OCI-LY7 (cell line): ENCODE data around the gene ING4. TPM values are rescaled to one million over a fixed set of nuclear protein-coding genes. Genes with fewer than 3 reads are reported as not detected.

Experiments
- BruUV-seq: library from RNA; stranded (reverse); fragments of 400-500 nt; replicated peaks from 2 replicates; lab custom pipeline; 2021; lab: Mats Ljungman, UMichigan
- CTCF ChIA-PET: fragments of 300-600 bp; sonication (Branson Sonifier 250); formaldehyde crosslinking; loops from one replicate; lab custom pipeline; 2022; ENCODE audit warnings: antibody characterized with exemption; ENCODE audit not compliant: unreplicated experiment; lab: Charles Lee
- POLR2A ChIA-PET: fragments of 300-600 bp; sonication (Branson Sonifier 250); formaldehyde crosslinking; loops from one replicate; lab custom pipeline; 2022; ENCODE audit warnings: antibody characterized with exemption; lab: Charles Lee
- DNase-seq: peaks from one replicate; pipeline ENCODE4 v3.0.0-alpha.2; 2015; ENCODE audit warnings: low spot score
- H2AFZ ChIP-seq: fragments of 200-600 bp; sonication (generic), shearing (Covaris generic); 2 replicates; pipeline ENCODE4 v1.6.1; 2014; ENCODE audit warnings: mild to moderate bottlenecking, antibody characterized with exemption, low read length, moderate library complexity
- H3K27ac ChIP-seq: fragments of 200-600 bp; sonication (generic); 2 replicates; pipeline ENCODE4 v1.5.1; 2014; ENCODE audit warnings: mixed run types, low read depth, mild to moderate bottlenecking, moderate library complexity, low read length, inconsistent platforms; ENCODE audit not compliant: poor library complexity, severe bottlenecking
- H3K36me3 ChIP-seq: fragments of 200-600 bp; sonication (generic); 2 replicates; pipeline ENCODE4 v1.6.1; 2014; ENCODE audit warnings: mild to moderate bottlenecking, antibody characterized with exemption, low read length, moderate library complexity, mixed read lengths; ENCODE audit not compliant: insufficient read depth
- H3K4me1 ChIP-seq: fragments of 200-600 bp; sonication (generic); 2 replicates; pipeline ENCODE4 v1.5.1; 2014; ENCODE audit warnings: mild to moderate bottlenecking, low read length; ENCODE audit not compliant: insufficient read depth, poor library complexity, severe bottlenecking
- H3K4me2 ChIP-seq: fragments of 200-600 bp; sonication (generic); 2 replicates; pipeline ENCODE4 v1.6.1; 2014; ENCODE audit warnings: mild to moderate bottlenecking, low read length
- H3K4me3 ChIP-seq: fragments of 200-600 bp; sonication (generic); 2 replicates; pipeline ENCODE4 v1.5.1; 2014; ENCODE audit warnings: mild to moderate bottlenecking, low read depth, low read length; ENCODE audit not compliant: poor library complexity, severe bottlenecking
- H3K79me2 ChIP-seq: fragments of 200-600 bp; sonication (generic); 2 replicates; pipeline ENCODE4 v1.6.1; 2016; ENCODE audit warnings: low read depth, mild to moderate bottlenecking, low read length, moderate library complexity, mixed read lengths; ENCODE audit not compliant: insufficient read depth
- H3K9me2 ChIP-seq: fragments of 200-600 bp; sonication (generic); 2 replicates; pipeline ENCODE4 v1.6.1; 2016; ENCODE audit warnings: mild to moderate bottlenecking, low read length, mixed read lengths; ENCODE audit not compliant: insufficient read depth
- H3K9me3 ChIP-seq: fragments of 200-600 bp; sonication (generic); 2 replicates; pipeline ENCODE4 v1.6.1; 2014; ENCODE audit warnings: mild to moderate bottlenecking, mixed run types, low read length, mixed read lengths
- H4K20me1 ChIP-seq: fragments of 200-600 bp; sonication (generic); 2 replicates; pipeline ENCODE4 v1.6.1; 2014; ENCODE audit warnings: mild to moderate bottlenecking, antibody characterized with exemption, low read length, moderate library complexity, mixed read lengths; ENCODE audit not compliant: insufficient read depth
- EZH2phosphoT487 ChIP-seq: fragments of 200-600 bp; sonication (generic); IDR thresholded peaks from 2 replicates; pipeline ENCODE4 v1.6.1; 2018; ENCODE audit warnings: low read depth, borderline replicate concordance, mild to moderate bottlenecking, mixed run types, antibody characterized with exemption, low read length, moderate library complexity, mixed read lengths
- intact Hi-C: fragments of 100-400 bp; cut with micrococcal nuclease; formaldehyde crosslinking; loops from one replicate; pipeline ENCODE4 v1.10.0; 2022; ENCODE audit not compliant: unreplicated experiment
- total RNA-seq, 2 experiments: library from RNA; depleted of rRNA in 1 of 2; stranded (reverse); fragments of >200 nt in 1 of 2; shearing (Covaris generic) in 1 of 2; gene quantifications; 2 replicates each; pipeline ENCODE4 v1.2.3, GENCODE V29; 2014 to 2022
- TF ChIP-seq, protein P1 (sequence below): fragments of 200-600 bp; sonication (generic); conservative IDR thresholded peaks from 2 replicates; pipeline ENCODE4 v1.5.1; 2014; ENCODE audit warnings: mild to moderate bottlenecking, antibody characterized with exemption, low read length, moderate library complexity, mixed read lengths

Gene ING4
- total RNA-seq, 2 experiments from 2014 or later = 27.1 to 30.8 TPM

DNA sequence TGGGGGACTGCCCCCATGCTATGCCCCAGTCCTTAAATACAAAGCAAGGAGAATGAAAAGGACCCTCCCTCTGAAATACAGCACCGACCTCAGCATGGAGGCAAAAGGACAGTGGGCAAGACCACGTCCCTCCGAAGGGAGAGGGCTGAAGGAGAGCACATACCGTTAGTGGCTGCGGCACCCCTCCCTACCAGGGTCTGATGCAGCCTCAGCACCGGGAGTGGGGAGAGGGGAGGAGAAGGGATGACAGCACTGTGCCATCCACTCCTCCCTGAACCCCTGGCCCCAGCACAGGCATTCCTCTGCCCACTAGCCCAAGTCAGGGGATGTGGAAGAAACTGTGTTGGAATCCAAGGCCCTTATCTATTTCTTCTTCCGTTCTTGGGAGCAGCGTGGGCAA lies 12.1 kb downstream of the ING4 start:
- ChIA-PET CTCF (no interaction called here), POLR2A (no interaction called here)
- TF ChIP-seq EZH2phosphoT487 = no peak
- TF ChIP-seq, protein P1, sequence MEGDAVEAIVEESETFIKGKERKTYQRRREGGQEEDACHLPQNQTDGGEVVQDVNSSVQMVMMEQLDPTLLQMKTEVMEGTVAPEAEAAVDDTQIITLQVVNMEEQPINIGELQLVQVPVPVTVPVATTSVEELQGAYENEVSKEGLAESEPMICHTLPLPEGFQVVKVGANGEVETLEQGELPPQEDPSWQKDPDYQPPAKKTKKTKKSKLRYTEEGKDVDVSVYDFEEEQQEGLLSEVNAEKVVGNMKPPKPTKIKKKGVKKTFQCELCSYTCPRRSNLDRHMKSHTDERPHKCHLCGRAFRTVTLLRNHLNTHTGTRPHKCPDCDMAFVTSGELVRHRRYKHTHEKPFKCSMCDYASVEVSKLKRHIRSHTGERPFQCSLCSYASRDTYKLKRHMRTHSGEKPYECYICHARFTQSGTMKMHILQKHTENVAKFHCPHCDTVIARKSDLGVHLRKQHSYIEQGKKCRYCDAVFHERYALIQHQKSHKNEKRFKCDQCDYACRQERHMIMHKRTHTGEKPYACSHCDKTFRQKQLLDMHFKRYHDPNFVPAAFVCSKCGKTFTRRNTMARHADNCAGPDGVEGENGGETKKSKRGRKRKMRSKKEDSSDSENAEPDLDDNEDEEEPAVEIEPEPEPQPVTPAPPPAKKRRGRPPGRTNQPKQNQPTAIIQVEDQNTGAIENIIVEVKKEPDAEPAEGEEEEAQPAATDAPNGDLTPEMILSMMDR = no peak
- no TSS peak for BruUV-seq
- Histone ChIP-seq H3K79me2 (no peaks in the 10 kb centered on the region), H3K36me3 (peaks cover 14% of the 10 kb centered on the region), H3K4me1 (peaks cover 9% of the 10 kb centered on the region), H2AFZ (no peak overlapping the region), H4K20me1 (no peaks in the 10 kb centered on the region), H3K4me2 (no peak overlapping the region), H3K27ac (no peak overlapping the region), H3K9me2 (no peaks in the 10 kb centered on the region), H3K9me3 (no peaks in the 10 kb centered on the region), H3K4me3 (no peak overlapping the region)
- no peak for DNase-seq
- intact Hi-C loops = no loop called here

DNA sequence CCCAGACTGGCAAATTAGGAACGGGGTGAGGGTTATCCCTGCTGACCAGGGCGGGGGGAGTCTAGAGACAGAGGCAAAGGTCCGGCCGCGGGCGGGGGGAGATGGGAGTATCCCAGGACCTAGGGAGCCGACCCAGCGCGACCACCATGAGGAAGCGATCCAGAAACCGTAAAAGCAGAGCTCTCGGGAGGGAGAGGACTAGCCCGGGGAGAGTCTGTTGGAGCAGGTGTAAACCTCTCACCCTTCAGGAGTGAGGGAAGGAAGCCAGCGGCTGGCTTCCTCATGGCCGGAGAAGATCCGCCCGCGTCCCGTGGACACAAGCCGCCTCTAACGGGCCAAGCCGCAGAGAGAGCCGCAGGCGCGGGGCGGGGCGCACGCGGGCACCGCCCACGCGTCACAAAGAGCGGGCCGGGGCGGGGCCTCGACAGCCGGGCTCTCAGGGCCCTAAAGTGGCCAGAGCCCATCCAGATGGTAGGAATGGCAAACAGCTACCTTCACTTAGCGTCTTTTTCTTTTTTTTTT lies 15.8 kb downstream of the ING4 start, which contains the start of gene ACRBP:
Gene ACRBP (minus strand): TSS at position 350 of the 522 bp plus-strand sequence. CDS start 66 bp downstream, at position 284.
- H2AFZ ChIP-seq = peak within 1 kb of the TSS; percentile 63; the same call in 1 of the 2 replicates
- H3K9me2 ChIP-seq = no peaks in the 10 kb centered on the region
- peak; percentile 80 for DNase-seq
- peak within 1 kb of the TSS; percentile 94 for H3K4me2 ChIP-seq
- no peaks in the 10 kb centered on the region for H3K79me2 ChIP-seq
- POLR2A ChIA-PET = interaction anchor here (0.8 to 1.4 kb wide), 2 partner anchors 15 to 16 kb away, joined by 4 to 5 read pairs; no protein-coding TSS in a partner anchor
- no peak within 1 kb of the TSS for H3K27ac ChIP-seq
- intact Hi-C loops = no loop called here
- H3K9me3 ChIP-seq = no peaks in the 10 kb centered on the region
- no peaks in the 10 kb centered on the region for H4K20me1 ChIP-seq
- H3K4me1 ChIP-seq = peaks cover 36% of the 10 kb centered on the region
- peaks cover 5% of the 10 kb centered on the region for H3K36me3 ChIP-seq
- no peak for TF ChIP-seq EZH2phosphoT487
- TF ChIP-seq, protein P1 = no peak
- BruUV-seq = no TSS peak
- H3K4me3 ChIP-seq = peak within 1 kb of the TSS; percentile 72
- CTCF ChIA-PET = interaction anchor here (0.6 kb wide), 1 partner anchor 54 kb away, joined by 3 read pairs; the partner anchor contains the start of gene PIANP
